Stimulated activated CD4-positive, alpha-beta T cell treated with anti-CD3 and anti-CD28 coated beads, Interleukin-4, amount 100 ng/mL, for 4 hours (primary cell): ENCODE measurements around the gene INTS15.

ENCODE experiments used
- DNase-seq, 2 experiments: peaks; one replicate each; pipeline ENCODE4 v3.0.0-alpha.2; 2020

The INTS15 gene

GRCh38 chr7:6643915-6644625, 54.2 kb downstream of the INTS15 start:
- DNase-seq, result no peak

- DNase-seq, result no peak
Measured at GRCh38 chr7:6644728-6645127, 54.9 kb downstream of the INTS15 start.

GRCh38 chr7:6646465-6646864, 56.6 kb downstream of the INTS15 start:
- no peak for DNase-seq

DNA sequence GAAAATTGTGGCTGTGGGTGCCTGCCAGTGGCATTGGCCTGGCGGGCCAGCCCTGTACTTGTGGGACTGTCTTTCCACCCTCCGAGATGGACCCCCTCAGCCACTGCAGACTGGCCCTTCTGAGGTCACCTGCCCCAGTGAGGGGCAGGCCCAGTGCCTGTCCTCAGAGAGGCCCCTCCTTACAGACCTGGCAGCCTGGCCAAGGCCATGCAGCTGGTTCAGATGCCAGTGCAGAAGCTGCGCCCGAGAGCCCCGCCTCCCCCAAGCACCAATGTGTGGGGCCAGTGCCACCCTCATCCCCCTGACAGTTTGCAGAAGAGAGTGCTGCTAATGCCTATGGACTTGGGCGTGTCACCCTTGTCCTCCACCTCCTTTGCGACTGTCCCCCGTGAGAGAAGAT, 57.3 kb downstream of the INTS15 start:
- no peak for DNase-seq

GRCh38 chr7:6647541-6647940, 57.7 kb downstream of the INTS15 start:
- DNase-seq, result no peak

GRCh38 chr7:6648066-6648814, 58.4 kb downstream of the INTS15 start:
- no peak for DNase-seq

GRCh38 chr7:6648815-6649104, 58.9 kb downstream of the INTS15 start:
- no peak for DNase-seq

DNA sequence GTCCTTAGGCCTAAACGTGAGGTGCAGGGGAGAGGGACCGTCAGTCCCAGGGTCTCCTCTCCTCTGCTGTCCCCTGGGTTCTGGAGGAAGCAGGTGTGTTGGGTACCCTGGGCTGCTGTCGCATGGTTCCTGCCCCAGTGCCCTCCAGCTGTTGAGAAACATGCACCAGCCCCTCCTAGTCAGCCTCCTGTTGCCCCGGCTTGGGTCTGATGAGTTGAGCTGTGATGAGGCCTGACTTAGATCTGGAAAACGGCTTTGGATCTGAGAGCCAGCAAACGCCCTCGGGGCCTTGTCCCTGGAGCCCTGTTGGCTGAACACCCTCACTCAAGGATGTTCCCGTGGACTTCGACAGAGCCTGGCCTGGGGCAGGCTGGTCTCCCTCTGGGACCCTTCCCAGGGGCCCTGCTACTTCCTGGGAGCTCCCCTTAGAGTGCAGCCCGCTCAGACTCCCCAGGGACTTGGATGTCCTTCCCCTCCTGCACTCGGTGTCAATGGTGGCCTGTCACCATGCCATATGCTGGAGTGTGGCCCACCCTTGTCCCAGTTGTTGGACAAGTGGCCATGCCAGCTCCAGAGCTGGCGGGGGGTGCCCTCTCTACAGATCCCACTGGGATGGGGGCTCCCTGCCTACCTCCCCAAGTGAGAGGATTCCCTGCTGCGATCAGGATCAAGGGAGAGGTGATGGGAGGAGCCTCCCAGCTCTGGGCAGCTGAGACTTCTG, 59.6 kb downstream of the INTS15 start:
- no peak for DNase-seq

DNA sequence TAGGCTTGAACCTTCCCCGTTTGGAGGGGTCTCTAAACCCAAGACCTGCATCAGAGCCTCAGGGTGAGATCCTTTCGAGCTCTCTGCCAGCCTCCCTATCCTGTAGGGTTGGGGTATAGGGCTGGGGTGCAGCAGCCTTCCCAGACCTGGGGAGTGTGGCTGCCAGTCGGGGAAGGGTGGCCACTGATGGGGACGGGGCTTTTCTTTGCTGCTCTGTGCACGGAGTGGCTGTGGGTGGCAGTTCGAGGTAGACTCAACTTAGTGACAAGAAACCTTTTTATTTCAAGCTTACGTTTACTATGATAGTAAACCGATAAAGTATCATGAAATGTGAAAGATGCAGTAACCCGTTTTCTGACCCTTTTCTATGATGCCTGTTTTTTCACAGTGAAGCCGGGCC, 60.3 kb downstream of the INTS15 start:
- DNase-seq, result no peak

GRCh38 chr7:6650521-6651011, 60.7 kb downstream of the INTS15 start:
- no peak for DNase-seq

DNA sequence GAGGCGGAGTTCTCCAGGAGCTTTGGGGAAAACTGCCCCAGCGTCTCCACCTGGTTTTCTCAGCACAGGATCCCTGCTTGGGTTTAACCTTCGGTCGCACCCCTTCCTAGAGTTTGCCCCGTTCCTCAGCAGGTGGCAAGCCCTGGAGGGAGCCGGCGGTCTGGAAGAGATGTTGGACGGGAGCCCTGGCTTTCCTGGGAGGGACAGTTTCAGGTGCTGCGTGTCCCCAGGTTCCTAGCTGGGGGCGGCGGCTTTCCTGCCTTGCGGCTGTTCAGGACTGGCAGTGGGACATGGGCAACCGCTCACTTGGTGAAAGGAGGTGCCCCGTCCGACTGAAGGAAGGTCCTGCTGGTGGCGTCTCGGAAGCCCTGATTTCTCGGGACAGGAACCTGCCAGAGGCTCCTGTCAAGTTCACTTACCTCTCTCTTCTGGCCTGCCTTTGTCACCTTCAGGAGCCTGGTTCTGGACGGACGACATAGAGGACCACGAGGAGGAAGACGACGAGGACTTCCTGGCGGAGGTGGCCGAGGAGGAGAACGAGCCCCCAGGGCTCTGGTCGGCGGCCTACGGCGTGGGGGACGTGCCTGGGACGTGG, 62.1 kb downstream of the INTS15 start:
- DNase-seq, result no peak

GRCh38 chr7:6652446-6653011, 62.7 kb downstream of the INTS15 start:
- no peak for DNase-seq

GRCh38 chr7:6653071-6654003, 63.5 kb downstream of the INTS15 start:
- DNase-seq, result no peak

GRCh38 chr7:6654113-6654841, 64.5 kb downstream of the INTS15 start:
- DNase-seq, result no peak

DNA sequence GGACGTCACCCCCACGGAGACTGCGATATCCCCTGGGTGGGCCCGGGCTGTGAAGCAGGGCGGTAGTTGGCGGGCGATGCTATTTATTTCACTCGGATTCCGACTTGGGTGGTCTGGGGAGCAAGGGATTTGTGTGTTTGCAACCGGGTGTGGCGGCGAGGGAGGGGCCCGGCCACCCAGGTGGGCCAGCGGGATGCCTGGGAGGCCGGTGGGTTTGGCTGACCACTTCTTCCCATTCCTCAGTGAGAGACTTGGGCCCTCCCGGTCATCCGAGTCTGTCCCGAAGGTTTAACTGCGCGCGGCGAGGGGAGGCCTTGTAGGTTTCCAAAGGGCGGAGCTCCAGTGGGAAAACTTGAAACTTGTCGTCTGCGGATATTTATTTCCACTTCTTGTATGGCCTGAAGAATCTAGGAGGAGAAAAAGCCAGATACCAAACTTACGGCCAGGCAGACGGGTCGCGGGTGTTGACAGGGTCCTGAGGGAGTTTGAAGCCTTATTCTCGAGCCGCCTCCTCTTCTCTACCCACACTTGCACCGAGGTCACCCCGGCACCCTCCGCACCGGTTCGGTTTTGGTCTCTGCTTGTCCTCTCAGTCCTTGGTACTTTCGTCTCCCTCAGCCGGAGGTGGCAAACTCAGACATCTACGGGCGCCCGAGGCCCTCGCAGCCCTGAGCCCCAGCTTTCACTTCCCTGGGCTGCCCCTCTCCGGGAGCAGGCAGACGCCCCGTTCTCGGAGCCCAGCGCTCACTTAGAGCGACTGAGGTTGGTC, 65.2 kb downstream of the INTS15 start:
- DNase-seq, result no peak

DNA sequence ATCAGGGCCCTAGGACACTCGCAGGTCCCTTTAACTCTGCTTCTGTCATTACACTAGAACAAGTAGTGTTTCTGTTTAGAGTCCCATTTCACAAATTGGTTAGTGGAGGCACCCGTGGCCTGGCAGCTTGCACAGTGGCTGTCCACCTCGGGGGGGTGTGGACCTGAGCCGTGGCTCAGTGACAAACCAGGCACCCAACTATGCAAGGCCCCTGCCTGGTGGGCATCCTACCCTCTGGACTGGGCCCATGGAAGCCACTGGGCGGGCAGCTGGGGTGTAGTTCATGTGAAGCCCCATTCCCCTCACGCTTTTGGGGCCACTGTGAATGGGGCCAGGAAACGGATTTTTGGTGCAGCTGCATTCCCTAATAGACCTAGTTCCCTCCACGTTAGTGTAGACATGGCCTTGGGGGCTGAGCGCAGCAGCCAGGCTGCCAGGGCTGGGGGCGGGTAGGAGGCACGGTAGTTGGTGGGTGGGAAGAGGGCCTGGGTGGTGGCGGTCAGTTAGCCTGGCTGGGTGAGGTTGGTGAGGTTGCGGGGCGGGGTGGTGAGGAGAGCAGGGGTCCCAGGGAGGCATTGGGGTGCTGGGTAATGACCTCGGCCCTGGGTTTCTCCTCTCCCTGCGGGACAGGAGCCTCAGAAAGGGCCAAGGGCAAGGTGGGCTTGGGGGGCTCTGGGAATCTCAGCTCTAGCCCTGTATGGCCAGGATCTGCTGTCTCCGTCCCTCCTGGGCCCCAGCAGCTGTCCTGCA, 66.0 kb downstream of the INTS15 start:
- DNase-seq, result no peak

DNA sequence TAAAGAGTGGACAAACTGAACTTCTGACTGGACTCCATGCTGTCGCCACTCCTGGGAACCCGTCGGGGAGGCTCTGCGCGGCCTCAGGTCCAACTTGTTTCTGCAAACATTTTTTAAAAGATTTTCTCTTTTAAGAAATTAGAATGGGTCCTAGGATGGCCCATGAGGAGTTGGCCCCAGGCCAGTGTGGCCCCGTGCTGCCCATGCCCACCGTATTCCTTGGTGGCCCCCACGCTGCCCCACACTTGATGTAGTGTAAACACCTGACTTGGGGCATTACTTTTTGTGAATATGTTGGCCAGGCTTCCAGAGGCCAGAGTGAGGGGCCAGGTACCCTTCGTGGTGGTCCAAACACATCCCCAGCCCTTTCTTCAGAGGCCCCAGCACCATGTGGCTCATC, 66.6 kb downstream of the INTS15 start:
- DNase-seq, result no peak
